ENCODE results near the gene A1CF.

GRCh38 chr10:50809596-50809995 is 75.8 kb downstream of the A1CF start:
- TF ChIP-seq CTCF (IDR thresholded peaks at IDR 0.05) = no peak
- TF ChIP-seq POLR2A (IDR thresholded peaks at IDR 0.05) = no peak
- TF ChIP-seq EP300 (IDR thresholded peaks at IDR 0.05) = no peak
